ENCODE measurements around the gene RGSL1. TPM values are rescaled to one million over a fixed set of nuclear protein-coding genes. Genes with fewer than 3 reads are reported as not detected.

Gene RGSL1
- total RNA-seq, 1 experiment from 2014 or later: not detected

- H3K9me3 ChIP-seq (ENCODE audit: low read length): no peaks in the 10 kb centered on the region
- CTCF ChIA-PET: no interaction called here
Observed at GRCh38 chr1:182563095-182563494, 113.1 kb downstream of the RGSL1 start.

GRCh38 chr1:182564406-182565004 is 114.6 kb downstream of the RGSL1 start:
- H3K36me3 ChIP-seq (ENCODE audit: low read depth, low read length): no peaks in the 10 kb centered on the region
- CTCF ChIA-PET: no interaction called here
- H3K9ac ChIP-seq (ENCODE audit: low read length): no peak overlapping the region
- H2AFZ ChIP-seq (ENCODE audit: low read length): no peak overlapping the region
- DNase-seq (no peak), ATAC-seq (no peak)
- H3K9me2 ChIP-seq (replicated peaks; ENCODE audit: low read length): no peaks in the 10 kb centered on the region
- no peak for TF ChIP-seq EZH2 (IDR thresholded peaks at IDR 0.05; ENCODE audit: low read length, unreplicated experiment)
- TF ChIP-seq CTCF (conservative IDR thresholded peaks at IDR 0.05; ENCODE audit: low read depth, low read length): no peak
- no peak for TF ChIP-seq EZH2phosphoT487 (IDR thresholded peaks at IDR 0.05; ENCODE audit: borderline replicate concordance, low read length)
- no peaks in the 10 kb centered on the region for H4K20me1 ChIP-seq (ENCODE audit: low read length)
- no peak overlapping the region for H3K4me3 ChIP-seq (ENCODE audit: low read length)
- no peaks in the 10 kb centered on the region for H3K9me3 ChIP-seq (ENCODE audit: low read length)
- H3K4me2 ChIP-seq (ENCODE audit: low read length): no peak overlapping the region
- H3K27me3 ChIP-seq (ENCODE audit: low read length): no peaks in the 10 kb centered on the region
- BruUV-seq (replicated peaks): no TSS peak
- no peaks in the 10 kb centered on the region for H3K4me1 ChIP-seq (ENCODE audit: insufficient read depth, low read length)
- no peak overlapping the region for H3K27ac ChIP-seq (ENCODE audit: low read length)
- POLR2A ChIA-PET (ENCODE audit: unreplicated experiment): no interaction called here
- H3F3A ChIP-seq (ENCODE audit: low read length, unreplicated experiment): no peaks in the 10 kb centered on the region
- intact Hi-C loops (cut with micrococcal nuclease): no loop called here
- H3K79me2 ChIP-seq (ENCODE audit: low read length): no peaks in the 10 kb centered on the region

More at GRCh38 chr1:182563095-182563494, 113.1 kb downstream of the RGSL1 start:
- Histone ChIP-seq H3K4me1 (ENCODE audit: insufficient read depth, low read length) (no peaks in the 10 kb centered on the region), H2AFZ (ENCODE audit: low read length) (no peak overlapping the region), H3F3A (ENCODE audit: low read length, unreplicated experiment) (no peaks in the 10 kb centered on the region), H3K4me3 (ENCODE audit: low read length) (no peak overlapping the region), H4K20me1 (ENCODE audit: low read length) (no peaks in the 10 kb centered on the region), H3K9ac (ENCODE audit: low read length) (no peak overlapping the region), H3K36me3 (ENCODE audit: low read depth, low read length) (no peaks in the 10 kb centered on the region), H3K9me2 (replicated peaks; ENCODE audit: low read length) (no peaks in the 10 kb centered on the region), H3K27ac (ENCODE audit: low read length) (no peak overlapping the region), H3K27me3 (ENCODE audit: low read length) (no peaks in the 10 kb centered on the region), H3K79me2 (ENCODE audit: low read length) (no peaks in the 10 kb centered on the region), H3K4me2 (ENCODE audit: low read length) (no peak overlapping the region)
- TF ChIP-seq EZH2 (IDR thresholded peaks at IDR 0.05; ENCODE audit: low read length, unreplicated experiment) (no peak), CTCF (conservative IDR thresholded peaks at IDR 0.05; ENCODE audit: low read depth, low read length) (no peak), EZH2phosphoT487 (IDR thresholded peaks at IDR 0.05; ENCODE audit: borderline replicate concordance, low read length) (no peak)
- ATAC-seq: no peak
- intact Hi-C loops (cut with micrococcal nuclease): no loop called here
- POLR2A ChIA-PET (ENCODE audit: unreplicated experiment): no interaction called here
- BruUV-seq (replicated peaks): no TSS peak
- DNase-seq: no peak

GRCh38 chr1:182565537-182565936 is 115.6 kb downstream of the RGSL1 start:
- TF ChIP-seq EZH2 (IDR thresholded peaks at IDR 0.05; ENCODE audit: low read length, unreplicated experiment) (no peak), EZH2phosphoT487 (IDR thresholded peaks at IDR 0.05; ENCODE audit: borderline replicate concordance, low read length) (no peak), CTCF (conservative IDR thresholded peaks at IDR 0.05; ENCODE audit: low read depth, low read length) (no peak)
- Histone ChIP-seq H2AFZ (ENCODE audit: low read length) (no peak overlapping the region), H3K9me2 (replicated peaks; ENCODE audit: low read length) (no peaks in the 10 kb centered on the region), H3K36me3 (ENCODE audit: low read depth, low read length) (no peaks in the 10 kb centered on the region), H4K20me1 (ENCODE audit: low read length) (no peaks in the 10 kb centered on the region), H3K4me2 (ENCODE audit: low read length) (no peak overlapping the region), H3K9me3 (ENCODE audit: low read length) (no peaks in the 10 kb centered on the region), H3K4me1 (ENCODE audit: insufficient read depth, low read length) (no peaks in the 10 kb centered on the region), H3K9ac (ENCODE audit: low read length) (no peak overlapping the region), H3K27ac (ENCODE audit: low read length) (no peak overlapping the region), H3F3A (ENCODE audit: low read length, unreplicated experiment) (no peaks in the 10 kb centered on the region), H3K27me3 (ENCODE audit: low read length) (no peaks in the 10 kb centered on the region), H3K79me2 (ENCODE audit: low read length) (no peaks in the 10 kb centered on the region), H3K4me3 (ENCODE audit: low read length) (no peak overlapping the region)
- ATAC-seq (no peak), DNase-seq (no peak)
- BruUV-seq (replicated peaks): no TSS peak
- ChIA-PET CTCF (no interaction called here), POLR2A (ENCODE audit: unreplicated experiment) (no interaction called here)
- intact Hi-C loops (cut with micrococcal nuclease): no loop called here
